BLaER1 treated with 17β-estradiol and CSF1 and Interleukin-3, amounts not matched to agents 10 nM and 100 nM (cell line): ENCODE measurements around the gene TP53.

Source experiments
- H3K27ac ChIP-seq, 11 experiments: shearing (Covaris generic); formaldehyde crosslinking; 2 replicates each; pipeline ENCODE4 v1.8.1; 2022
- H3K27me3 ChIP-seq, 11 experiments: shearing (Covaris generic); formaldehyde crosslinking; 2 replicates each; pipeline ENCODE4 v1.8.1; 2022
- H3K36me3 ChIP-seq, 11 experiments: shearing (Covaris generic); formaldehyde crosslinking; 2 replicates each; pipeline ENCODE4 v1.8.1; 2022
- H3K4me1 ChIP-seq, 10 experiments: shearing (Covaris generic); formaldehyde crosslinking; 2 replicates each; pipeline ENCODE4 v1.8.1; 2022
- H3K4me2 ChIP-seq, 11 experiments: shearing (Covaris generic); formaldehyde crosslinking; 2 replicates each; pipeline ENCODE4 v1.8.1; 2022
- H3K4me3 ChIP-seq, 10 experiments: shearing (Covaris generic); formaldehyde crosslinking; 2 replicates each; pipeline ENCODE4 v1.8.1; 2022
- H3K9ac ChIP-seq, 11 experiments: shearing (Covaris generic); formaldehyde crosslinking; 2 replicates each; pipeline ENCODE4 v1.8.1; 2022
- H3K9me3 ChIP-seq, 11 experiments: shearing (Covaris generic); formaldehyde crosslinking; replicated peaks in 1 of 11; 2 replicates each; pipeline ENCODE4 v1.8.1; 2022
- H4K20me1 ChIP-seq, 11 experiments: shearing (Covaris generic); formaldehyde crosslinking; 2 replicates each; pipeline ENCODE4 v1.8.1; 2022
- Cebpa-rat ChIP-seq, 11 experiments: shearing (Covaris generic); IDR thresholded peaks; 2 replicates each; pipeline ENCODE4 v1.8.1; 2022

TP53 gene

DNA sequence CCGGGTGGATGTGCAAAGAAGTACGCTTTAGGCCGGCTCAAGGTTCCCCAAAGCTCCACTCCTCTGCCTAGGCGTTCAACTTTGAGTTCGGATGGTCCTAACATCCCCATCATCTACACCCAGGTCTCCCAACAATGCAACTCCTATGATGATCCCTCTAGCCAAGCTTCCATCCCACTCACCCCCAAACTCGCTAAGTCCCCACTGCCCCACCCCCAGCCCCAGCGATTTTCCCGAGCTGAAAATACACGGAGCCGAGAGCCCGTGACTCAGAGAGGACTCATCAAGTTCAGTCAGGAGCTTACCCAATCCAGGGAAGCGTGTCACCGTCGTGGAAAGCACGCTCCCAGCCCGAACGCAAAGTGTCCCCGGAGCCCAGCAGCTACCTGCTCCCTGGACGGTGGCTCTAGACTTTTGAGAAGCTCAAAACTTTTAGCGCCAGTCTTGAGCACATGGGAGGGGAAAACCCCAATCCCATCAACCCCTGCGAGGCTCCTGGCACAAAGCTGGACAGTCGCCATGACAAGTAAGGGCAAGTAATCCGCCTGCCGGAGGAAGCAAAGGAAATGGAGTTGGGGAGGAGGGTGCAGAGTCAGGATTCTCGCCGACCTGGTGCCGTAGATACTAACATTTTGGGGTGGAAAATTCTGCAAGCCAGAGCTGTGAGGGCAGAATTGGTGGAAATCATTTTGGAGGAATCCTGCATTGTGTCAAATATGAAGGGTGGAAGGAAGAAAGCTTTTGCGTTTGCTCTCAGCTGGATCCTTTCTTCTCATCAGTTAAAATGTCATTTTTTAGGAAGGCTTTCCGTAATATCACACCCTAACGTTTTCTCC, at the start of gene TP53:
TSS of gene TP53 (minus strand) at position 419 of the 836 bp plus-strand sequence. CDS start 10,896 bp downstream, outside the sequence.
- Histone ChIP-seq H3K4me2 (peak within 1 kb of the TSS; percentile 91 to 99 (median 97)), H3K9me3 (no peaks in the 10 kb centered on the region), H3K4me1 (peaks cover 34 to 46% (median 40%) of the 10 kb centered on the region in 10 experiments), H3K36me3 (peaks cover 5 to 66% (median 48%) of the 10 kb centered on the region in 11 experiments), H3K27me3 (no peaks in the 10 kb centered on the region), H3K9ac (peak within 1 kb of the TSS; percentile 96 to 100 (median 99)), H3K27ac (peak within 1 kb of the TSS; percentile 97 to 100 (median 99)), H4K20me1 (peaks cover 7 to 46% (median 36%) of the 10 kb centered on the region in 11 experiments; a peak in 21 of 22 replicates), H3K4me3 (peak within 1 kb of the TSS; percentile 82 to 100 (median 94))
- TF ChIP-seq Cebpa-rat (IDR thresholded peaks at IDR 0.05) = no peak

DNA sequence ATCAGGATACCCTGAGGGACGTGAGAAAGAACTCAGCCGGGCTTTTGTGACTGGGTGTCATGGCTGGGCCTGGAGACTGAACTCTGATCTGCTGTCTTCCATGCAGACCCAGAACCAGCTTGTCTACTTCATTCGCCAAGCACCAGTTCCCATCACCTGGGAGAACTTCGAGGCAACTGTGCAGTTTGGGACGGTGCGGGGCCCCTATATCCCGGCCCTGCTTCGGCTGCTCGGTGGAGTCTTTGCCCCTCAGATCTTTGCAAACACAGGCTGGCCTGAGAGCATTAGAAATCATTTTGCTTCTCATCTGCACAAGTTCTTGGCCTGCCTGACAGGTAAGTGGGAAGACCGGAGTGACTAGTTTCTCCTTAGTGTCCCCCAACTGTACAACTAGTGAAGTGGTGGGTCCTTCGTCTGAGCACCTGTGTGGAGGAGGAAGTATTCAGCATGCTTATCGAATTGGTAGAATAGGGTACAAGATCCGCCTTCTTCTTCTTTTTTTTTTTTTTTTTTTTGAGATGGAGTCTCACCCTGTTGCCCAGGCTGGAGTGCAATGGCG, 45.8 kb upstream of the TP53 start:
- H4K20me1 ChIP-seq = no peaks in the 10 kb centered on the region
- H3K27me3 ChIP-seq = no peaks in the 10 kb centered on the region
- H3K4me1 ChIP-seq = peaks cover 5 to 15% (median 11%) of the 10 kb centered on the region in 10 experiments; a peak in 16 of 20 replicates
- H3K4me2 ChIP-seq = no peak overlapping the region
- H3K4me3 ChIP-seq = no peak overlapping the region
- H3K9ac ChIP-seq = no peak overlapping the region
- no peaks in the 10 kb centered on the region for H3K9me3 ChIP-seq
- H3K36me3 ChIP-seq = no peaks in the 10 kb centered on the region
- TF ChIP-seq Cebpa-rat (IDR thresholded peaks at IDR 0.05) = no peak
- H3K27ac ChIP-seq = no peak overlapping the region

DNA sequence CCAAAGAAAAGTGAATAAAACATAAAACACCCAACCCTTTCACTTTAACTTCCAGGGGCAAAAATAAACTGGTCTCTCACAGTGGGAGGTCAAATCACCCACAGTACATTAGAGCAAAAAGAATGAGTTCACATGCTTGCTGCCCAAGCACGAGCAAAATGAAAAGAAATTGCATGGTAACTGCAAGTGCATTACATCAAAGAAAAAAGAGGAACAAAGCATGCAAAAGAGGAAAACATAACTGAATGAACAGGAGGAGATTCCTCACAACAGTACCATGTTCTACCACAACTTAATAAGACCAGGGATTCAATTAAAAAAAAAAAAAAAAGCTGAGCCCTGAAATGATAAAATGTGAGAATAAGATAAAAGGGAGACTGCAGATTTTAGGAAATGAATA, 42.5 kb upstream of the TP53 start:
- Histone ChIP-seq H3K27me3 (no peaks in the 10 kb centered on the region), H3K36me3 (no peaks in the 10 kb centered on the region), H3K4me1 (peaks cover 5 to 15% (median 11%) of the 10 kb centered on the region in 10 experiments; a peak in 16 of 20 replicates), H3K4me3 (no peak overlapping the region), H3K9me3 (no peaks in the 10 kb centered on the region), H4K20me1 (no peaks in the 10 kb centered on the region), H3K9ac (no peak overlapping the region), H3K27ac (no peak overlapping the region), H3K4me2 (peak overlapping the region in 6 of 11 experiments; percentile 15 to 62 (median 40); a peak in 10 of 22 replicates)
- TF ChIP-seq Cebpa-rat (IDR thresholded peaks at IDR 0.05) = no peak

DNA sequence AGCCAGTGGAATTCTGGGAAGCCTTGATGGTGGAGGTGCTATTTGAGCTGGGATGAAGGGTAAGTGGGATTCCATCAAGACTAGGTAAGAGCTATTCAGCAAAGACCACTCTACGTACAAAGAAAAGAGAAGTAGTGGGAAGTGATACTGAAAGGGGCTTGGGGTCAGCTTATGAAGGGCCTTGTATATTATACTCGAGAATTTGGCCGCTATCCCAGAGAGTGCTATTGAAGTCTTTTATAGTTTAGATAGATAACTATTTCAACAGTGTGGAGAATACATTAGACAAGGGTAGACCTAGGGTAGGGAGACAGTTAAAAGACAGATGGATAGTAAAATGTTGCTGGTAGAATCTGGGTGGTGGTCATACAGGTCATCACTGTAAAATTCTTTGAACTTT, 40.6 kb upstream of the TP53 start:
- no peaks in the 10 kb centered on the region for H3K27me3 ChIP-seq
- no peak overlapping the region for H3K9ac ChIP-seq
- no peak for TF ChIP-seq Cebpa-rat (IDR thresholded peaks at IDR 0.05)
- no peaks in the 10 kb centered on the region for H3K36me3 ChIP-seq
- H4K20me1 ChIP-seq = no peaks in the 10 kb centered on the region
- H3K9me3 ChIP-seq = no peaks in the 10 kb centered on the region
- no peak overlapping the region for H3K27ac ChIP-seq
- no peak overlapping the region for H3K4me2 ChIP-seq
- no peak overlapping the region for H3K4me3 ChIP-seq
- H3K4me1 ChIP-seq = peaks cover 5 to 15% (median 11%) of the 10 kb centered on the region in 10 experiments; a peak in 16 of 20 replicates

DNA sequence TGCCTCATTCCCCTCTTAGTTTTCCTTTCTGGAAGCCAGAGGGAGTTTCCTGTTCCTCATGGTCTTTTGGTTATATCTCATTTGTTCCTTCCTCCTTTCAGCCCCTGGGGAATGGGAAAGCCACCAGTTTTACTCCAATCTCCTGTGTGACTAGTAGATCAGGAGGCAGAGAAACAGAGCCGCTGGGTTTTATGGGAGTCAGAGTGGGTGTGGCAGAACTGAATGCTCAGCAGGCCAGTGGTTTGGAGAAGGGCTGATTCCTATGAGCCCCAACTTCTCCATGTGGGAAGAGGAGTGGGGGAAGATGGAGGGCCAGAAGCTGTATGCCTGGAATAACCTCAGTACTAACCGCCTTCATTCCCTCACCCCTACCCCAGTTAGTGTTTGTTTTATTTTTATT, 34.3 kb upstream of the TP53 start:
- Histone ChIP-seq H4K20me1 (no peaks in the 10 kb centered on the region; a peak in 1 of 22 replicates), H3K27me3 (peaks cover 24 to 43% (median 38%) of the 10 kb centered on the region in 11 experiments), H3K9ac (no peak overlapping the region), H3K9me3 (no peaks in the 10 kb centered on the region), H3K4me2 (peak overlapping the region in 5 of 11 experiments; percentile 24 to 45 (median 37); a peak in 6 of 22 replicates), H3K27ac (no peak overlapping the region), H3K36me3 (no peaks in the 10 kb centered on the region), H3K4me3 (no peak overlapping the region), H3K4me1 (peaks cover 17 to 26% (median 20%) of the 10 kb centered on the region in 10 experiments)
- no peak for TF ChIP-seq Cebpa-rat (IDR thresholded peaks at IDR 0.05)

DNA sequence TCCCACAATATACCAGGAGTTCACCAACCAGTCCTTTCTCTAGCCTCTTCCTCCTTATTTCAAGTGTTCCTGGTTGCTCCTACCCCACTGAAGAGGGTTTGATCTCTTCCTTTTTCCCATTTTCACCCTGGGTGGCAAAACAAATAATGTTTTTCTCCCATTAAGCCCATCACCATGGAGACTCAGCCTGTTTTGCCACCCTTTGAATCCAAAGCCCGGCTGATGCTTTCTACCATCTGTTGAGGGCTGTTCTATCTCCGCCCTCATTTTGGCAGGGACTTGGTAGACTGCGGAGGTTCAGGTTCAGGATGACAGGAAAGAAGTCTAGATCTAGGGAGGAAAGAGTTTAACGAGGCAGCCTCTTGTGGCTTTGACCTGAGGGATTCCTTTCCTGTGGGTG, 32.8 kb upstream of the TP53 start:
- H4K20me1 ChIP-seq = no peaks in the 10 kb centered on the region; a peak in 1 of 22 replicates
- H3K4me2 ChIP-seq = no peak overlapping the region

DNA sequence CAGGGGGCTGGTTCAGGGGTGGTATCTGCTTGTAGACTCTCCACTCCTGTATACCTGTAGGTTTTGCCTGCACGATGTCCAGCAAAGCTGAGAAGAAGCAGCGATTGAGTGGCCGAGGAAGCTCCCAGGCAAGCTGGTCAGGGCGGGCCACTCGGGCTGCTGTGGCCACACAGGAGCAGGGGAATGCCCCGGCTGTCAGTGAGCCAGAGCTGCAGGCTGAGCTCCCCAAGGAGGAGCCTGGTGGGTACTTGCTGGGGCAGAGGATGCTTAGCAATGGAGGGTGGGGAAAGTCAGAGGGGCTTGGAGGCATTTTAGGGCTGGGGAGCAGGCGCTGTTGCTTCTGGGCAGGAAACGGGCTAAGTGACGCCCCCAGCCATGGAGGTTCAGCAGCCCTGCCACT, 32.4 kb upstream of the TP53 start:
- Histone ChIP-seq H3K36me3 (no peaks in the 10 kb centered on the region), H3K27me3 (peaks cover 43 to 62% (median 57%) of the 10 kb centered on the region in 11 experiments), H4K20me1 (no peaks in the 10 kb centered on the region; a peak in 1 of 22 replicates), H3K9ac (no peak overlapping the region), H3K9me3 (no peaks in the 10 kb centered on the region), H3K27ac (no peak overlapping the region), H3K4me3 (no peak overlapping the region), H3K4me1 (peaks cover 23 to 46% (median 40%) of the 10 kb centered on the region in 10 experiments), H3K4me2 (no peak overlapping the region)
- TF ChIP-seq Cebpa-rat (IDR thresholded peaks at IDR 0.05) = no peak

More for the DNA sequence above, 32.8 kb upstream of the TP53 start:
- TF ChIP-seq Cebpa-rat (IDR thresholded peaks at IDR 0.05) = no peak
- Histone ChIP-seq H3K9me3 (no peaks in the 10 kb centered on the region), H3K27ac (no peak overlapping the region), H3K4me3 (no peak overlapping the region), H3K36me3 (no peaks in the 10 kb centered on the region), H3K27me3 (peaks cover 39 to 58% (median 52%) of the 10 kb centered on the region in 11 experiments), H3K4me1 (peaks cover 23 to 41% (median 35%) of the 10 kb centered on the region in 10 experiments), H3K9ac (no peak overlapping the region)

DNA sequence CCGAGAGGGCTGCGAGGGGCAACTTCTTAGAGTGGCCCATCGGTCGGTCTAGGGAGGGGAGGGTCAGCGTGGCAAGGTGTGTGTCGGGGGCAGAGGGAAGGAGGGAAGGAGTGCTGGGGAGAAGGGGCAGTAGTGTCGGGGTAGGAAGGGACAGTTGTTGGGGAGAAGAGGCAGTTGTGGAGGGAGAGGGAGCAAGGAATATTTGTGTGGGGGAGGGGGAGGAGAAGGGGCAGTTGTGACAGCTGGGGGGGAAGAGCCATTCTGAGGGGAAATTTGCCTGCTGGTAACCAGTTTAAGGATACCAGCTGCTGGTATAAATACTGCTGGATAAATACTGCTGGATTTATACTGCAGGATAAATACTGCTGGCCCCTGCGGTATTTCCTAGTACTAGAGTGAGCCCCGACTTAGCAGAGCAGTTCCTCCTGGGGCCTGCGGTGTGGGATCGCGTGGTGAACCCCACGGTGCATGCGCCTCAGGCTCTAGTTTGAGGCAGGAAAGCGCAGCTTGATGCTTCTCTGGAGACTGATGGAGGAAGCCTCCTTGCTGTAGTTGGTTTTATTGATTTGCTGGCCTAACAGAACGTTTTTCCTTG, 30.6 kb upstream of the TP53 start:
- Histone ChIP-seq H4K20me1 (no peaks in the 10 kb centered on the region; a peak in 1 of 22 replicates), H3K9ac (peak overlapping the region; percentile 48 to 72 (median 68); a peak in 20 of 22 replicates), H3K4me1 (peaks cover 36 to 61% (median 54%) of the 10 kb centered on the region in 10 experiments), H3K4me2 (peak overlapping the region; percentile 76 to 98 (median 93)), H3K27me3 (peaks cover 45 to 80% (median 74%) of the 10 kb centered on the region in 11 experiments), H3K9me3 (no peaks in the 10 kb centered on the region), H3K36me3 (no peaks in the 10 kb centered on the region), H3K4me3 (peak overlapping the region; percentile 52 to 70 (median 60)), H3K27ac (peak overlapping the region in 5 of 11 experiments; percentile 7 to 53 (median 42); a peak in 7 of 22 replicates)
- TF ChIP-seq Cebpa-rat (IDR thresholded peaks at IDR 0.05) = no peak
